ENCODE results near the gene OR14C36. TPM values are rescaled to one million over a fixed set of nuclear protein-coding genes. Genes with fewer than 3 reads are reported as not detected.

Gene OR14C36
- total RNA-seq, 1 experiment from 2014 or later, result not detected

- Histone ChIP-seq H3K79me2 (ENCODE audit: low read length) (no peaks in the 10 kb centered on the region), H3K27ac (ENCODE audit: low read length) (no peak within 1 kb of the TSS), H3K4me3 (ENCODE audit: low read length) (no peak within 1 kb of the TSS), H2AFZ (ENCODE audit: low read length) (no peak within 1 kb of the TSS), H4K20me1 (ENCODE audit: low read length) (no peaks in the 10 kb centered on the region), H3K9ac (ENCODE audit: low read length) (no peak within 1 kb of the TSS), H3K9me3 (ENCODE audit: low read length) (peaks cover 6% of the 10 kb centered on the region; the same call in 1 of the 2 replicates), H3K9me2 (replicated peaks; ENCODE audit: low read length) (no peaks in the 10 kb centered on the region), H3K4me1 (ENCODE audit: insufficient read depth, low read length) (no peaks in the 10 kb centered on the region), H3K36me3 (ENCODE audit: low read depth, low read length) (no peaks in the 10 kb centered on the region), H3K27me3 (ENCODE audit: low read length) (peaks cover 28% of the 10 kb centered on the region), H3F3A (ENCODE audit: low read length, unreplicated experiment) (no peaks in the 10 kb centered on the region), H3K4me2 (ENCODE audit: low read length) (no peak within 1 kb of the TSS)
- TF ChIP-seq EZH2phosphoT487 (IDR thresholded peaks at IDR 0.05; ENCODE audit: borderline replicate concordance, low read length), result no peak
- TF ChIP-seq EZH2 (IDR thresholded peaks at IDR 0.05; ENCODE audit: low read length, unreplicated experiment), result no peak
- TF ChIP-seq CTCF (conservative IDR thresholded peaks at IDR 0.05; ENCODE audit: low read depth, low read length), result no peak
- ChIA-PET CTCF (no interaction called here), POLR2A (ENCODE audit: unreplicated experiment) (no interaction called here)
- BruUV-seq (replicated peaks), result no TSS peak
- ATAC-seq (no peak), DNase-seq (no peak)
- intact Hi-C loops (cut with micrococcal nuclease), result no loop called here
Observed at GRCh38 chr1:248361121-248361715, 12.6 kb downstream of the OR14C36 start, which contains the start of gene OR2T4. Gene OR2T4 (plus strand): TSS chr1:248361665. CDS start chr1:248361665, 0 bp downstream.

GRCh38 chr1:248366609-248367008 lies 18.0 kb downstream of the OR14C36 start:
- intact Hi-C loops (cut with micrococcal nuclease), result no loop called here
- DNase-seq (no peak), ATAC-seq (no peak)
- Histone ChIP-seq H3K36me3 (ENCODE audit: low read depth, low read length) (no peaks in the 10 kb centered on the region), H3F3A (ENCODE audit: low read length, unreplicated experiment) (no peaks in the 10 kb centered on the region), H3K9me2 (replicated peaks; ENCODE audit: low read length) (no peaks in the 10 kb centered on the region), H3K4me1 (ENCODE audit: insufficient read depth, low read length) (no peaks in the 10 kb centered on the region), H3K27me3 (ENCODE audit: low read length) (peaks cover 15% of the 10 kb centered on the region; the same call in 1 of the 2 replicates), H3K27ac (ENCODE audit: low read length) (no peak overlapping the region), H3K9me3 (ENCODE audit: low read length) (peaks cover 6% of the 10 kb centered on the region; the same call in 1 of the 2 replicates), H3K9ac (ENCODE audit: low read length) (no peak overlapping the region), H3K4me2 (ENCODE audit: low read length) (no peak overlapping the region), H3K79me2 (ENCODE audit: low read length) (no peaks in the 10 kb centered on the region), H4K20me1 (ENCODE audit: low read length) (no peaks in the 10 kb centered on the region), H3K4me3 (ENCODE audit: low read length) (no peak overlapping the region), H2AFZ (ENCODE audit: low read length) (no peak overlapping the region)
- no peak for TF ChIP-seq CTCF (conservative IDR thresholded peaks at IDR 0.05; ENCODE audit: low read depth, low read length)
- no peak for TF ChIP-seq EZH2phosphoT487 (IDR thresholded peaks at IDR 0.05; ENCODE audit: borderline replicate concordance, low read length)
- TF ChIP-seq EZH2 (IDR thresholded peaks at IDR 0.05; ENCODE audit: low read length, unreplicated experiment), result no peak
- ChIA-PET POLR2A (ENCODE audit: unreplicated experiment) (no interaction called here), CTCF (no interaction called here)
- BruUV-seq (replicated peaks), result no TSS peak

GRCh38 chr1:248372394-248372793 lies 23.8 kb downstream of the OR14C36 start:
- intact Hi-C loops (cut with micrococcal nuclease), result no loop called here
- Histone ChIP-seq H3K27ac (ENCODE audit: low read length) (no peak overlapping the region), H3K9ac (ENCODE audit: low read length) (no peak overlapping the region), H3K36me3 (ENCODE audit: low read depth, low read length) (no peaks in the 10 kb centered on the region), H3K27me3 (ENCODE audit: low read length) (peaks cover 15% of the 10 kb centered on the region; the same call in 1 of the 2 replicates), H3F3A (ENCODE audit: low read length, unreplicated experiment) (no peaks in the 10 kb centered on the region), H3K79me2 (ENCODE audit: low read length) (no peaks in the 10 kb centered on the region), H4K20me1 (ENCODE audit: low read length) (no peaks in the 10 kb centered on the region), H3K9me3 (ENCODE audit: low read length) (no peaks in the 10 kb centered on the region), H3K4me1 (ENCODE audit: insufficient read depth, low read length) (no peaks in the 10 kb centered on the region), H2AFZ (ENCODE audit: low read length) (no peak overlapping the region), H3K9me2 (replicated peaks; ENCODE audit: low read length) (no peaks in the 10 kb centered on the region), H3K4me2 (ENCODE audit: low read length) (no peak overlapping the region), H3K4me3 (ENCODE audit: low read length) (no peak overlapping the region)
- DNase-seq (no peak), ATAC-seq (no peak)
- ChIA-PET CTCF (no interaction called here), POLR2A (ENCODE audit: unreplicated experiment) (no interaction called here)
- TF ChIP-seq EZH2 (IDR thresholded peaks at IDR 0.05; ENCODE audit: low read length, unreplicated experiment) (no peak), EZH2phosphoT487 (IDR thresholded peaks at IDR 0.05; ENCODE audit: borderline replicate concordance, low read length) (no peak), CTCF (conservative IDR thresholded peaks at IDR 0.05; ENCODE audit: low read depth, low read length) (no peak)
- BruUV-seq (replicated peaks), result no TSS peak
